Cardiac muscle cell (in vitro differentiated cells and primary cell): ENCODE measurements around the gene FAM98B. TPM values are rescaled to one million over a fixed set of nuclear protein-coding genes. Genes with fewer than 3 reads are reported as not detected.

Experiments
- DNase-seq, 2 donors: peaks; one replicate each; pipeline versions ENCODE4 v3.0.0 to v3.0.0-alpha.2; 2010 to 2017; ENCODE audit warnings: low read depth in 1 of 2, low spot score in 1 of 2
- H3K27ac ChIP-seq: fragments of 200-600 bp; sonication (generic); 2 replicates; pipeline ENCODE4 v1.5.1; 2016
- H3K27me3 ChIP-seq: fragments of 200-600 bp; sonication (generic); 2 replicates; pipeline ENCODE4 v1.6.0; 2016; ENCODE audit warnings: control low read depth
- H3K36me3 ChIP-seq: fragments of 200-600 bp; sonication (generic); 2 replicates; pipeline ENCODE4 v1.5.1; 2016; ENCODE audit warnings: control low read depth
- H3K4me1 ChIP-seq: fragments of 200-600 bp; sonication (generic); 2 replicates; pipeline ENCODE4 v1.8.1; 2017; ENCODE audit warnings: low read depth, mild to moderate bottlenecking, mixed run types
- H3K4me3 ChIP-seq: fragments of 200-600 bp; sonication (generic); 2 replicates; pipeline ENCODE4 v1.5.1; 2016; ENCODE audit warnings: mild to moderate bottlenecking
- H3K9me3 ChIP-seq: fragments of 200-600 bp; sonication (generic); 2 replicates; pipeline ENCODE4 v1.5.1; 2017; ENCODE audit warnings: low read depth, mild to moderate bottlenecking, control low read depth
- CTCF ChIP-seq: IDR thresholded peaks from 2 replicates; pipeline ENCODE4 v1.5.1; 2012; ENCODE audit warnings: low read depth, mild to moderate bottlenecking, low read length
- polyA plus RNA-seq: library from polyadenylated mRNA; unstranded; fragments of >200 nt; fragmentation: Nextera tagmentation; extraction: Ambion mirVana; gene quantifications from 2 replicates; pipeline ENCODE4 v1.2.1, GENCODE V29; 2016
- total RNA-seq: library from RNA; depleted of rRNA; stranded (reverse); fragments of >200 nt; gene quantifications from 2 replicates; pipeline ENCODE4 v1.2.3, GENCODE V29; 2016

FAM98B gene
- total and polyA plus RNA-seq, 2 experiments from 2014 or later: 2.4 to 10.2 TPM

- H3K9me3 ChIP-seq: no peaks in the 10 kb centered on the region
- no peak for TF ChIP-seq CTCF
Measured at GRCh38 chr15:38512901-38513300, 59.0 kb downstream of the FAM98B start.

GRCh38 chr15:38514601-38515000 lies 60.7 kb downstream of the FAM98B start:
- H3K4me3 ChIP-seq: no peak overlapping the region
- no peak overlapping the region for H3K27ac ChIP-seq
- H3K36me3 ChIP-seq: no peaks in the 10 kb centered on the region
- H3K9me3 ChIP-seq: no peaks in the 10 kb centered on the region
- no peak for TF ChIP-seq CTCF
- H3K4me1 ChIP-seq: peaks cover 11% of the 10 kb centered on the region
- no peak for DNase-seq
- no peaks in the 10 kb centered on the region for H3K27me3 ChIP-seq

More at GRCh38 chr15:38512901-38513300, 59.0 kb downstream of the FAM98B start:
- H3K36me3 ChIP-seq: no peaks in the 10 kb centered on the region
- H3K4me3 ChIP-seq: no peak overlapping the region
- no peaks in the 10 kb centered on the region for H3K27me3 ChIP-seq
- DNase-seq: no peak
- H3K4me1 ChIP-seq: peaks cover 11% of the 10 kb centered on the region
- no peak overlapping the region for H3K27ac ChIP-seq

- Histone ChIP-seq H3K4me3 (no peak overlapping the region), H3K4me1 (peaks cover 11% of the 10 kb centered on the region), H3K27ac (no peak overlapping the region), H3K27me3 (no peaks in the 10 kb centered on the region), H3K9me3 (no peaks in the 10 kb centered on the region), H3K36me3 (no peaks in the 10 kb centered on the region)
- TF ChIP-seq CTCF: no peak
- DNase-seq: no peak
Measured at GRCh38 chr15:38516626-38517025, 62.7 kb downstream of the FAM98B start.

- H3K27me3 ChIP-seq: no peaks in the 10 kb centered on the region
- no peak overlapping the region for H3K27ac ChIP-seq
- H3K36me3 ChIP-seq: no peaks in the 10 kb centered on the region
- peaks cover 11% of the 10 kb centered on the region for H3K4me1 ChIP-seq
- no peak overlapping the region for H3K4me3 ChIP-seq
- TF ChIP-seq CTCF: no peak
- DNase-seq: peak in 1 of 2 donors; percentile 16
- no peaks in the 10 kb centered on the region for H3K9me3 ChIP-seq
Measured at GRCh38 chr15:38517312-38517975, 63.5 kb downstream of the FAM98B start.

GRCh38 chr15:38518084-38518483 lies 64.2 kb downstream of the FAM98B start:
- Histone ChIP-seq H3K4me1 (peaks cover 11% of the 10 kb centered on the region), H3K27ac (no peak overlapping the region), H3K36me3 (no peaks in the 10 kb centered on the region), H3K27me3 (no peaks in the 10 kb centered on the region), H3K4me3 (no peak overlapping the region), H3K9me3 (no peaks in the 10 kb centered on the region)
- DNase-seq: no peak
- no peak for TF ChIP-seq CTCF
